Measurements from ENCODE around the gene TNK2. TPM values are rescaled to one million over a fixed set of nuclear protein-coding genes. Genes with fewer than 3 reads are reported as not detected.

TNK2 gene
- total RNA-seq, 4 donors from 2014 or later = 40.5 to 54.0 (median 49.3) TPM

GRCh38 chr3:195836476-195837135 lies 71.7 kb downstream of the TNK2 start:
- H3K36me3 ChIP-seq = no peaks in the 10 kb centered on the region
- TF ChIP-seq POLR2A (IDR thresholded peaks at IDR 0.05) (no peak), CTCF (IDR thresholded peaks at IDR 0.05 in 4 of 5, conservative IDR thresholded peaks at IDR 0.05 in 1 of 5) (no peak)
- intact Hi-C loops (cut with DNase I; ENCODE audit: low total_unique reads) (no loop called here), in situ Hi-C loops (cut with MboI; ENCODE audit: low sequenced_read_pairs in 4 of 4) (loop anchor here in 3 of 4 donors (25.0 kb wide), 3 partner anchors 224 to 274 kb away; partner anchors contain the start of gene APOD (in 1 of the 3))
- H3K27me3 ChIP-seq = peaks cover 0 to 4% (median 0%) of the 10 kb centered on the region in 3 donors
- no peak overlapping the region for H3K4me3 ChIP-seq
- H3K9me3 ChIP-seq = no peaks in the 10 kb centered on the region
- no peaks in the 10 kb centered on the region for H3K4me1 ChIP-seq
- no peak overlapping the region for H3K27ac ChIP-seq
- ATAC-seq (no peak), DNase-seq (no peak)

- TF ChIP-seq POLR2A (IDR thresholded peaks at IDR 0.05) (no peak), CTCF (IDR thresholded peaks at IDR 0.05 in 4 of 5, conservative IDR thresholded peaks at IDR 0.05 in 1 of 5) (no peak)
- ATAC-seq (no peak), DNase-seq (no peak)
- in situ Hi-C loops (cut with MboI; ENCODE audit: low sequenced_read_pairs in 4 of 4) = loop anchor here in 3 of 4 donors (25.0 kb wide), 3 partner anchors 223 to 273 kb away; partner anchors contain the start of gene APOD (in 1 of the 3)
- Histone ChIP-seq H3K27ac (no peak overlapping the region), H3K36me3 (no peaks in the 10 kb centered on the region), H3K27me3 (peaks cover 0 to 4% (median 0%) of the 10 kb centered on the region in 3 donors), H3K4me1 (no peaks in the 10 kb centered on the region), H3K9me3 (no peaks in the 10 kb centered on the region), H3K4me3 (no peak overlapping the region)
- intact Hi-C loops (cut with DNase I; ENCODE audit: low total_unique reads) = no loop called here
Measured at GRCh38 chr3:195835791-195836190, 72.6 kb downstream of the TNK2 start.

GRCh38 chr3:195834675-195835583 lies 73.4 kb downstream of the TNK2 start:
- H3K9me3 ChIP-seq = no peaks in the 10 kb centered on the region
- no peaks in the 10 kb centered on the region for H3K36me3 ChIP-seq
- intact Hi-C loops (cut with DNase I; ENCODE audit: low total_unique reads) = no loop called here
- no peak overlapping the region for H3K27ac ChIP-seq
- H3K4me1 ChIP-seq = no peaks in the 10 kb centered on the region
- TF ChIP-seq POLR2A (IDR thresholded peaks at IDR 0.05) (no peak), CTCF (IDR thresholded peaks at IDR 0.05 in 4 of 5, conservative IDR thresholded peaks at IDR 0.05 in 1 of 5) (no peak)
- no peak for DNase-seq
- ATAC-seq = no peak
- in situ Hi-C loops (cut with MboI; ENCODE audit: low sequenced_read_pairs in 4 of 4) = loop anchor here in 3 of 4 donors (25.0 kb wide), 3 partner anchors 223 to 273 kb away; partner anchors contain the start of gene APOD (in 1 of the 3)
- peaks cover 0 to 4% (median 0%) of the 10 kb centered on the region in 3 donors for H3K27me3 ChIP-seq
- H3K4me3 ChIP-seq = no peak overlapping the region

GRCh38 chr3:195829897-195830254 lies 78.5 kb downstream of the TNK2 start:
- in situ Hi-C loops (cut with MboI; ENCODE audit: low sequenced_read_pairs in 4 of 4) (loop anchor here in 3 of 4 donors (25.0 kb wide), 3 partner anchors 218 to 268 kb away; partner anchors contain the start of gene APOD (in 1 of the 3)), intact Hi-C loops (cut with DNase I; ENCODE audit: low total_unique reads) (no loop called here)
- H3K27me3 ChIP-seq = no peaks in the 10 kb centered on the region
- DNase-seq (no peak), ATAC-seq (no peak)
- no peak overlapping the region for H3K4me3 ChIP-seq
- TF ChIP-seq CTCF (IDR thresholded peaks at IDR 0.05 in 4 of 5, conservative IDR thresholded peaks at IDR 0.05 in 1 of 5) (no peak), POLR2A (IDR thresholded peaks at IDR 0.05) (no peak)
- H3K36me3 ChIP-seq = no peaks in the 10 kb centered on the region
- H3K27ac ChIP-seq = no peak overlapping the region
- H3K9me3 ChIP-seq = no peaks in the 10 kb centered on the region
- H3K4me1 ChIP-seq = no peaks in the 10 kb centered on the region

All from gastrocnemius medialis (tissue), 4 donors.